H1 (cell line): ENCODE measurements around the gene NT5DC1. TPM values are rescaled to one million over a fixed set of nuclear protein-coding genes. Genes with fewer than 3 reads are reported as not detected.

Source experiments
- CTCF ChIA-PET: fragments of 300-600 bp; sonication (Branson Sonifier 250); formaldehyde crosslinking; loops from one replicate; lab custom pipeline; 2021; ENCODE audit not compliant: partially characterized antibody; lab: Charles Lee
- POLR2A ChIA-PET: fragments of 300-600 bp; sonication (Branson Sonifier 250); formaldehyde crosslinking; loops from one replicate; lab custom pipeline; 2021; ENCODE audit warnings: inconsistent platforms; ENCODE audit not compliant: partially characterized antibody; lab: Charles Lee
- DNase-seq, 2 experiments: peaks; one replicate each; pipeline versions ENCODE4 v3.0.0 to v3.0.0-alpha.2; 2010 to 2022; ENCODE audit warnings: low spot score in 2 of 2, low read depth in 1 of 2, mixed read lengths in 1 of 2
- FAIRE-seq: peaks from 2 replicates; lab custom pipeline; 2011; peaks lifted over from hg19 to GRCh38; lab: Jason Lieb, UNC
- H2AFZ ChIP-seq: 2 replicates; pipeline ENCODE4 v1.8.1; 2012; ENCODE audit warnings: low read length, inconsistent platforms
- H2AK5ac ChIP-seq: 2 replicates; pipeline ENCODE4 v1.6.1; 2013; ENCODE audit warnings: low read depth, low read length
- H2BK120ac ChIP-seq: replicated peaks from 2 replicates; pipeline ENCODE3; 2013; ENCODE audit warnings: low read depth, low read length, inconsistent platforms
- H2BK12ac ChIP-seq: 2 replicates; pipeline ENCODE4 v1.6.1; 2013; ENCODE audit warnings: low read depth, low read length
- H2BK15ac ChIP-seq: 2 replicates; pipeline ENCODE4 v1.6.1; 2013; ENCODE audit warnings: low read length
- H2BK20ac ChIP-seq: 2 replicates; pipeline ENCODE4 v1.6.1; 2013; ENCODE audit warnings: low read length
- H2BK5ac ChIP-seq: 2 replicates; pipeline ENCODE4 v1.6.1; 2013; ENCODE audit warnings: low read depth, low read length
- H3K14ac ChIP-seq: 2 replicates; pipeline ENCODE4 v1.6.1; 2013; ENCODE audit warnings: inconsistent platforms; ENCODE audit not compliant: insufficient read length
- H3K18ac ChIP-seq: 2 replicates; pipeline ENCODE4 v1.6.1; 2013; ENCODE audit warnings: low read length; ENCODE audit errors: extremely low read depth
- H3K23ac ChIP-seq: 2 replicates; pipeline ENCODE4 v1.6.1; 2013; ENCODE audit warnings: inconsistent platforms; ENCODE audit not compliant: insufficient read length
- H3K23me2 ChIP-seq: 2 replicates; pipeline ENCODE4 v1.6.1; 2013; ENCODE audit warnings: low read depth, low read length
- H3K27ac ChIP-seq: 2 replicates; pipeline ENCODE4 v1.6.1; 2011; ENCODE audit warnings: low read depth, low read length, inconsistent platforms
- H3K27me3 ChIP-seq, 4 experiments: replicated peaks in 1 of 4; 1 replicate in 1 of 4; 2 replicates in 3 of 4; pipeline versions ENCODE4 v1.6.1 to v1.8.1; 2011 to 2013; ENCODE audit warnings: low read length in 3 of 4, mild to moderate bottlenecking in 3 of 4, inconsistent platforms in 2 of 4, mixed read lengths in 2 of 4, moderate library complexity in 1 of 4; ENCODE audit not compliant: control insufficient read depth in 3 of 4, insufficient read depth in 3 of 4; ENCODE audit errors: extremely low read depth in 1 of 4
- H3K36me3 ChIP-seq, 4 experiments: 2 replicates each; pipeline versions ENCODE4 v1.6.1 to v1.8.1; 2011 to 2013; ENCODE audit warnings: mild to moderate bottlenecking in 4 of 4, low read length in 3 of 4, moderate library complexity in 2 of 4, control low read depth in 1 of 4, inconsistent platforms in 1 of 4; ENCODE audit not compliant: insufficient read depth in 4 of 4, control insufficient read depth in 2 of 4
- H3K4ac ChIP-seq: replicated peaks from 2 replicates; pipeline ENCODE3; 2013; ENCODE audit warnings: low read length, low read depth, mixed read lengths, inconsistent platforms; ENCODE audit not compliant: insufficient read length
- H3K4me1 ChIP-seq, 4 experiments: replicated peaks in 1 of 4; 1 replicate in 1 of 4; 2 replicates in 3 of 4; pipeline versions ENCODE4 v1.6.1 to v1.8.1; 2011 to 2013; ENCODE audit warnings: low read length in 3 of 4, inconsistent platforms in 2 of 4, mixed read lengths in 1 of 4; ENCODE audit not compliant: insufficient read depth in 4 of 4, control insufficient read depth in 3 of 4
- H3K4me2 ChIP-seq, 2 experiments: 2 replicates each; pipeline versions ENCODE4 v1.6.1 to v1.8.1; 2011 to 2013; ENCODE audit warnings: low read depth in 2 of 2, low read length in 2 of 2, control low read depth in 1 of 2, inconsistent platforms in 1 of 2, mild to moderate bottlenecking in 1 of 2; ENCODE audit not compliant: insufficient read depth in 1 of 2
- H3K4me3 ChIP-seq, 4 experiments: fragments of 200-600, 300-600 bp in 1 of 4; sonication (generic), shearing (Covaris generic), sonication (Bioruptor Twin) in 1 of 4; 2 replicates each; pipeline versions ENCODE4 v1.5.1 to v1.8.1; 2011 to 2016; ENCODE audit warnings: low read length in 4 of 4, low read depth in 3 of 4, control low read depth in 2 of 4, inconsistent platforms in 2 of 4, mild to moderate bottlenecking in 2 of 4, mixed read lengths in 1 of 4, moderate library complexity in 1 of 4; ENCODE audit not compliant: insufficient read depth in 2 of 4; ENCODE audit errors: extremely low read depth in 1 of 4
- H3K56ac ChIP-seq: replicated peaks from 2 replicates; pipeline ENCODE3; 2013; ENCODE audit warnings: low read depth, mild to moderate bottlenecking, mixed read lengths, low read length, inconsistent platforms; ENCODE audit not compliant: insufficient read length
- H3K79me1 ChIP-seq: 2 replicates; pipeline ENCODE4 v1.6.1; 2013; ENCODE audit warnings: low read depth, low read length, control low read depth
- H3K79me2 ChIP-seq, 2 experiments: 2 replicates each; pipeline versions ENCODE4 v1.6.1 to v1.8.1; 2012 to 2013; ENCODE audit warnings: low read length in 2 of 2, mild to moderate bottlenecking in 2 of 2, inconsistent platforms in 1 of 2; ENCODE audit not compliant: insufficient read depth in 2 of 2, control insufficient read depth in 1 of 2
- H3K9ac ChIP-seq, 4 experiments: replicated peaks in 1 of 4; 1 replicate in 1 of 4; 2 replicates in 3 of 4; pipeline versions ENCODE4 v1.6.1 to v1.8.1; 2011 to 2013; ENCODE audit warnings: low read depth in 3 of 4, low read length in 3 of 4, control low read depth in 2 of 4, mild to moderate bottlenecking in 2 of 4, moderate library complexity in 2 of 4, inconsistent platforms in 1 of 4; ENCODE audit errors: extremely low read depth in 1 of 4
- H3K9me3 ChIP-seq, 2 experiments: 2 replicates each; pipeline versions ENCODE4 v1.6.1 to v1.8.1; 2012 to 2013; ENCODE audit warnings: mild to moderate bottlenecking in 2 of 2, moderate library complexity in 2 of 2, control low read depth in 1 of 2, inconsistent platforms in 1 of 2, low read depth in 1 of 2, low read length in 1 of 2, mixed read lengths in 1 of 2; ENCODE audit not compliant: insufficient read depth in 2 of 2
- H4K20me1 ChIP-seq, 2 experiments: replicated peaks in 1 of 2; 2 replicates each; pipeline versions ENCODE3 to v1.8.1; 2011 to 2013; ENCODE audit warnings: inconsistent platforms in 2 of 2, low read length in 2 of 2, mild to moderate bottlenecking in 1 of 2; ENCODE audit not compliant: insufficient read depth in 2 of 2, control insufficient read depth in 1 of 2
- H4K5ac ChIP-seq: 2 replicates; pipeline ENCODE4 v1.6.1; 2013; ENCODE audit warnings: low read length, low read depth, mixed read lengths, inconsistent platforms; ENCODE audit not compliant: insufficient read length
- H4K8ac ChIP-seq: 2 replicates; pipeline ENCODE4 v1.8.0; 2013; ENCODE audit warnings: mild to moderate bottlenecking, moderate library complexity, low read length, inconsistent platforms; ENCODE audit not compliant: insufficient read depth; ENCODE audit errors: extremely low read depth
- H4K91ac ChIP-seq: replicated peaks from 2 replicates; pipeline ENCODE3; 2013; ENCODE audit warnings: low read length, mixed read lengths, inconsistent platforms; ENCODE audit not compliant: insufficient read length
- YY1 ChIP-seq: IDR thresholded peaks from 2 replicates; pipeline ENCODE4 v1.6.1; 2011; ENCODE audit warnings: low read depth, mild to moderate bottlenecking, low read length
- WGBS, 2 experiments: shearing (Covaris generic) in 1 of 2; methylation state at CpG; one replicate each; pipeline versions ENCODE4 v1.1.6 to v1.1.7; 2013 to 2015; ENCODE audit warnings: low lambda C conversion rate in 2 of 2, mixed read lengths in 2 of 2, inconsistent platforms in 1 of 2, low coverage in 1 of 2, missing lambda C conversion rate in 1 of 2; ENCODE audit not compliant: insufficient replicate concordance in 2 of 2, insufficient coverage in 1 of 2, insufficient read length in 1 of 2; ENCODE audit errors: extremely low coverage in 1 of 2, missing lambda C conversion rate in 1 of 2; 5-methylcytosine and 5-hydroxymethylcytosine counted together
- polyA plus RNA-seq, 7 experiments: library from polyadenylated mRNA; depleted of rRNA in 3 of 7; stranded (reverse) in 5 of 7; unstranded in 2 of 7; fragments of >200 nt in 5 of 7; fragments of 200-250 nt in 2 of 7; gene quantifications; 1 replicate in 5 of 7; 2 replicates in 1 of 7; 4 replicates in 1 of 7; pipeline versions ENCODE4 v1.2.1 to v1.2.3, GENCODE V29; 2011 to 2013; ENCODE audit warnings: missing spikeins in 2 of 7, mixed read lengths in 2 of 7
- total RNA-seq: library from RNA; stranded (reverse); fragmentation: NEBNext Ultra II Directional; extraction: Animal tissue kit (Norgen Biotek cat#: 25700); gene quantifications from 2 replicates; pipeline ENCODE4 v1.2.1, GENCODE V29; 2021
- TF ChIP-seq, protein P1 (sequence below): IDR thresholded peaks from 2 replicates; pipeline ENCODE4 v1.6.1; 2011; ENCODE audit warnings: low read depth, mild to moderate bottlenecking, low read length; ENCODE audit not compliant: insufficient read depth

The NT5DC1 gene
- total and polyA plus RNA-seq, 2 of the 8 experiments (the other 6 are each of a cell fraction or from before 2014, with no cell fraction given) = 25.3 to 72.7 TPM

DNA sequence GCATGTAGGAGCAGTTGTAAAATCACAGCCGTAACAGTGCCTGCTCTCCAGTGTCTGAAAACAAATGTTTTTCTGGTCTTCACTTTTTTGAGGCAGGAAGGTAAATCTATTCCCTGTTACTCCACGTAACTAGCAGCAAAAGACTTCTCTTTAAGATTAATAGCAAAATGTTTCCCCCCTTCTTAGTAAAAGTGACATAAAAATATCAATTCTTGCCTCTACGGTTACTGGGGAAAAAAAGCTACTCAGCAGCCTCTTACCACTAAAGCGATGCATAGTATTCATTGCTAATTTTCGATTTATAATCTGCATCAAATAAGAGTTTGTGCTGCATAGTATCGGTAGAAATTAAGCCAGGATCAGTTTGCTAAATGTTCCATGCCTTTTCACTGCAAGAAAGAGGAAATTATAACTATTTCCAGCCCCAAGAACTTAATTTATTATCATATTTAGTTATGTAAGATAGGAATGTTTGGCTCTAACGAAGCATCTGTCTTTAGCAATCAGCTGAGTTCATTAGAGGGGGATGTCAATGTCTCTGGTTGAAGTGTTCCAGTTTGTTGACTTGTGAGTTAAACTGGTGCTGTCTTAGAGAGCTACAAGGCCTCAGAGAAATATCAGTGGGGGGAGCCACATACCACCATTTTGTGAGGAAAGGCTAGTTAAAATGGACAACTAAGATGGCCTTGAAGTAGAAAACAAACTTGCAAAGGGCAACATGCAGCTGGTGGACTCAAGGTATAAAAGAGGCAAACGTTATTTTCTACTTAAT, 179.7 kb downstream of the NT5DC1 start:
- no peak overlapping the region for H2AK5ac ChIP-seq
- H3K27ac ChIP-seq = peak overlapping the region; percentile 82
- H3K23ac ChIP-seq = no peak overlapping the region
- no peak overlapping the region for H3K4ac ChIP-seq
- H3K79me1 ChIP-seq = peaks cover 6% of the 10 kb centered on the region
- H3K9ac ChIP-seq = peak overlapping the region; percentile 85 to 100 (median 98)
- no peak for FAIRE-seq
- H3K4me3 ChIP-seq = peak overlapping the region; percentile 89 to 100 (median 92)
- H4K20me1 ChIP-seq = peaks cover 10 to 14% of the 10 kb centered on the region in 2 experiments
- peak overlapping the region; percentile 54; the same call in 1 of the 2 replicates for H2BK12ac ChIP-seq
- H2BK5ac ChIP-seq = peak overlapping the region; percentile 48
- H3K36me3 ChIP-seq = peaks cover 2 to 12% (median 4%) of the 10 kb centered on the region in 4 experiments; a peak in 3 of 8 replicates
- POLR2A ChIA-PET = interaction anchor here (0.6 to 4.5 kb wide), 33 partner anchors 8 to 606 kb away, joined by 3 to 37 read pairs (median 4); partner anchors contain the start of genes DSE, RSPH4A, RWDD1 and TSPYL4
- H3K14ac ChIP-seq = no peak overlapping the region
- H2AFZ ChIP-seq = peak overlapping the region; percentile 69
- no peak overlapping the region for H3K18ac ChIP-seq
- TF ChIP-seq, protein P1, sequence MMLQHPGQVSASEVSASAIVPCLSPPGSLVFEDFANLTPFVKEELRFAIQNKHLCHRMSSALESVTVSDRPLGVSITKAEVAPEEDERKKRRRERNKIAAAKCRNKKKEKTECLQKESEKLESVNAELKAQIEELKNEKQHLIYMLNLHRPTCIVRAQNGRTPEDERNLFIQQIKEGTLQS = no peak
- peak; percentile 80 for TF ChIP-seq YY1
- TF ChIP-seq, all 59 proteins: peak for 1
- peaks cover 10 to 38% of the 10 kb centered on the region in 2 experiments for H3K79me2 ChIP-seq
- no peak overlapping the region for H2BK15ac ChIP-seq
- no peak for DNase-seq
- H2BK20ac ChIP-seq = no peak overlapping the region
- peak overlapping the region; percentile 82 to 98 for H3K4me2 ChIP-seq
- WGBS, 2 experiments = 38% methylated on average over 8 of the region's 8 CpGs; no CpG with 5 or more reads in 1 of the 2 experiments
- peaks cover 3 to 14% (median 10%) of the 10 kb centered on the region in 4 experiments; a peak in 5 of 7 replicates for H3K4me1 ChIP-seq
- no peak overlapping the region for H4K8ac ChIP-seq
- H3K9me3 ChIP-seq = no peaks in the 10 kb centered on the region
- H3K56ac ChIP-seq = no peak overlapping the region
- H4K91ac ChIP-seq = no peak overlapping the region
- peaks cover 6% of the 10 kb centered on the region for H3K23me2 ChIP-seq
- H3K27me3 ChIP-seq = no peaks in the 10 kb centered on the region
- no peak overlapping the region for H4K5ac ChIP-seq
- H2BK120ac ChIP-seq = no peak overlapping the region
- CTCF ChIA-PET = interaction anchor here (0.7 to 5.3 kb wide), 10 partner anchors 8 to 290 kb away, joined by 3 to 32 read pairs (median 4); no protein-coding TSS in a partner anchor
